Neutrophil (primary cell): ENCODE results near the gene CBR1.
A peak's percentile ranks its signal among the peaks of the same experiment; 100 is the strongest.

Experiments used
- H3K27ac ChIP-seq: fragments of 200-600 bp; sonication (generic); 2 replicates; pipeline ENCODE4 v1.5.1; 2016; ENCODE audit warnings: mild to moderate bottlenecking, moderate library complexity
- H3K27me3 ChIP-seq: fragments of 200-600 bp; sonication (generic); 2 replicates; pipeline ENCODE4 v1.6.0; 2016; ENCODE audit warnings: mild to moderate bottlenecking
- H3K36me3 ChIP-seq: fragments of 200-600 bp; sonication (generic); 2 replicates; pipeline ENCODE4 v1.5.1; 2017
- H3K4me1 ChIP-seq, 2 experiments: fragments of 200-600 bp in 1 of 2; sonication (generic) in 1 of 2; 1 replicate in 1 of 2; 2 replicates in 1 of 2; pipeline versions ENCODE4 v1.5.1 to v1.6.1; 2013 to 2016; ENCODE audit warnings: low read depth in 1 of 2, low read length in 1 of 2, mild to moderate bottlenecking in 1 of 2, moderate library complexity in 1 of 2; ENCODE audit not compliant: control insufficient read depth in 1 of 2, insufficient read depth in 1 of 2
- H3K4me3 ChIP-seq, 2 experiments: fragments of 200-600 bp in 1 of 2; sonication (generic) in 1 of 2; 1 replicate in 1 of 2; 2 replicates in 1 of 2; pipeline ENCODE4 v1.5.1; 2013 to 2016; ENCODE audit warnings: low read depth in 1 of 2, low read length in 1 of 2, mild to moderate bottlenecking in 1 of 2, moderate library complexity in 1 of 2
- H3K9me3 ChIP-seq: fragments of 200-600 bp; sonication (generic); 2 replicates; pipeline ENCODE4 v1.5.1; 2016
- CTCF ChIP-seq: fragments of 200-600 bp; sonication (generic); IDR thresholded peaks from 2 replicates; pipeline ENCODE4 v1.5.1; 2016; ENCODE audit warnings: antibody characterized with exemption

Gene CBR1

DNA sequence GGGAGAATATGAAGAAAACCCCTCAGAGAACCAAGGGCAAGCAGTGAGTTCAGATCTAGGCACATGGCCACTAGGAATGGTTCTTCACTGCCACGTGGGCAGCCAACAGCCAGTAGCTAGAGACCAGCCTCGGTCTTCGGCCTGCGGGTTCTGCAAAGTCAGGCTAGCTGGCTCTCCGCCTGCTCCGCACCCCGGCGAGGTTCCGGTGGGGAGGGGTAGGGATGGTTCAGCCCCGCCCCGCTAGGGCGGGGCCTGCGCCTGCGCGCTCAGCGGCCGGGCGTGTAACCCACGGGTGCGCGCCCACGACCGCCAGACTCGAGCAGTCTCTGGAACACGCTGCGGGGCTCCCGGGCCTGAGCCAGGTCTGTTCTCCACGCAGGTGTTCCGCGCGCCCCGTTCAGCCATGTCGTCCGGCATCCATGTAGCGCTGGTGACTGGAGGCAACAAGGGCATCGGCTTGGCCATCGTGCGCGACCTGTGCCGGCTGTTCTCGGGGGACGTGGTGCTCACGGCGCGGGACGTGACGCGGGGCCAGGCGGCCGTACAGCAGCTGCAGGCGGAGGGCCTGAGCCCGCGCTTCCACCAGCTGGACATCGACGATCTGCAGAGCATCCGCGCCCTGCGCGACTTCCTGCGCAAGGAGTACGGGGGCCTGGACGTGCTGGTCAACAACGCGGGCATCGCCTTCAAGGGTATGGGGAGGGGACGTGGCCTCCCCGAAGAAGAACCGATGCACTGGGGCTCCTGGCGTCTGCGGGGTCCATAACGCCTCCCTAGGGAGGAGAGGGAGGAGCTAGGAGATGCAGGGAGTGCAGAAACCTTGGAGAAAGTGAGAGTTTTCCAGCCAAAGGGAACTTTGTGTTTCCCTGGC, at the start of gene CBR1:
TSS of gene CBR1 (plus strand) at position 312 of the 871 bp plus-strand sequence. CDS start at position 404, 92 bp downstream.
- peak; percentile 58 for TF ChIP-seq CTCF
- Histone ChIP-seq H3K4me3 (peak within 1 kb of the TSS; percentile 92 to 96), H3K36me3 (no peaks in the 10 kb centered on the region), H3K9me3 (no peaks in the 10 kb centered on the region), H3K27ac (peak within 1 kb of the TSS; percentile 68), H3K27me3 (no peaks in the 10 kb centered on the region), H3K4me1 (peaks cover 12 to 15% of the 10 kb centered on the region in 2 experiments)

DNA sequence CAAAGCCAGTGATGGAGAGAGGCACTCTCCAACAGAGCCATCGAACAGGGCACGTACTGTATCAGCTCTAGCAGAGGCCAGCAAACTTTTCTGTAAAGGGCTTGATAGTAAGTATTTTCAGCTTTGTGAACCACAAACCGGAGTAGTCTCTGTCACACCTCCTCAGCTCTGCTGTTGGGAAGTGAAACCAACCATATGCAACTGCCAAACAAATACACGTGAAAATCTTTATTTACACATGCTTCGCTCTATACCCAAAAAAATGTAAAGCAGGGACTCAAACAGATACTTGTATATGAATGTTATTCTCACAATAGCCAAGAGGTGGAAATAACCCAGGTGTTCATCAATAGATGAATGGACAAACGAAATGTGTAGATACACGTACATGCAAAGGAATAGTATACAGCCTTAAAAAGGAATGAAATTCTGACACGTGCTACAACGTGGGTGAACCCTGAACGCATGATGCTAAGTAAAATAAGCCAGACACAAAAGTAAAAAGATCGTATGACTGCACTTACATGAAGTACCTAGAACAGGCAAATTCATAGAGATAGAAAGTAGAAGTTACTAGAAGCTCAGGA, 48.5 kb upstream of the CBR1 start:
- Histone ChIP-seq H3K9me3 (no peaks in the 10 kb centered on the region), H3K27me3 (no peaks in the 10 kb centered on the region), H3K4me1 (no peaks in the 10 kb centered on the region), H3K36me3 (no peaks in the 10 kb centered on the region), H3K4me3 (no peak overlapping the region), H3K27ac (no peak overlapping the region)
- TF ChIP-seq CTCF, result no peak

- Histone ChIP-seq H3K36me3 (no peaks in the 10 kb centered on the region), H3K9me3 (no peaks in the 10 kb centered on the region), H3K4me1 (no peaks in the 10 kb centered on the region), H3K27me3 (no peaks in the 10 kb centered on the region), H3K4me3 (no peak overlapping the region), H3K27ac (no peak overlapping the region)
- no peak for TF ChIP-seq CTCF
These were observed 47.3 kb upstream of the CBR1 start for GRCh38 chr21:36022427-36023091.

DNA sequence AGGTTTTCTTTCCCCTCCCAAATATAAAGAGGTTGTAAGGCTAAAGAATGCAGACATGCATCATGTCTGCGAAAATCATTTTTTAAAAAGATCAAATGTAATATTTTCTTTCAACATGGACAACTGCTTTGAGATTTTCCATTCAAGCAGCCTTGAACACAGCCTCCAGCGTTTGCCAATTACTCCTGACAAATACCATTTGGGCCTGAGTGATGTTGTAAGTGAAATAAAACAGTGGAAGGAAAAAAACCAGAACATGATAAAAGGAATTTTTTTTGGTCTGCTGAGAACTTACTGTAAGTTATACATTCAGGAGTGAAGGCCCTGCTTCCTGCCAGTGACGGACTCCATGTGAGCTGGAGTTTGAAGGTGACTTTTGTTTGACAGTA, 46.7 kb upstream of the CBR1 start:
- Histone ChIP-seq H3K27me3 (no peaks in the 10 kb centered on the region), H3K36me3 (no peaks in the 10 kb centered on the region), H3K9me3 (no peaks in the 10 kb centered on the region), H3K4me1 (no peaks in the 10 kb centered on the region), H3K27ac (no peak overlapping the region), H3K4me3 (no peak overlapping the region)
- TF ChIP-seq CTCF, result no peak

DNA sequence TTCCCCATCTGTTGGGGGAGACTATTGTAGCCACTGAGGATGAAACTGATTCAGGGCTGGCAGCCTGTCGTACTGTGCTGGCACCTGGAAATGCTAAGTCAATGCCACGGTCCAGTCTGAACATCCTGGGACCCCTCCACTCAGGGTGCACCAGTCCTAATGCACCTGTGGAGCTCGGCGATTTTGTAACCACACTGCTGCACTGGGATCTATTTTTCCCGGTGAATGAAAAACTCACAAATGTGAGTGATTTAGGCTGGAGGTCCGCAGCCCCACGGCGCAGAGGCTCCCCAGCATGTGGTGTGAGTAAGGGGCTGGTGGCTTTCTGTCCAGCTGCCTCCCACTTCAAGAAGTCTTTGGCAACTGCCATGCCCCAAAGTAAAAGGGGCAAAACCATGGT, 45.0 kb upstream of the CBR1 start:
- H3K9me3 ChIP-seq, result no peaks in the 10 kb centered on the region
- no peak for TF ChIP-seq CTCF

More for the DNA sequence above, 45.0 kb upstream of the CBR1 start:
- no peak overlapping the region for H3K4me3 ChIP-seq
- peaks cover 0 to 4% of the 10 kb centered on the region in 2 experiments for H3K4me1 ChIP-seq
- H3K27ac ChIP-seq, result no peak overlapping the region
- no peaks in the 10 kb centered on the region for H3K36me3 ChIP-seq
- no peaks in the 10 kb centered on the region for H3K27me3 ChIP-seq
